Measurements from ENCODE around the gene FGFRL1. TPM values are rescaled to one million over a fixed set of nuclear protein-coding genes. Genes with fewer than 3 reads are reported as not detected.

Gene FGFRL1
- total RNA-seq, 1 experiment from 2014 or later: 26.1 TPM

DNA sequence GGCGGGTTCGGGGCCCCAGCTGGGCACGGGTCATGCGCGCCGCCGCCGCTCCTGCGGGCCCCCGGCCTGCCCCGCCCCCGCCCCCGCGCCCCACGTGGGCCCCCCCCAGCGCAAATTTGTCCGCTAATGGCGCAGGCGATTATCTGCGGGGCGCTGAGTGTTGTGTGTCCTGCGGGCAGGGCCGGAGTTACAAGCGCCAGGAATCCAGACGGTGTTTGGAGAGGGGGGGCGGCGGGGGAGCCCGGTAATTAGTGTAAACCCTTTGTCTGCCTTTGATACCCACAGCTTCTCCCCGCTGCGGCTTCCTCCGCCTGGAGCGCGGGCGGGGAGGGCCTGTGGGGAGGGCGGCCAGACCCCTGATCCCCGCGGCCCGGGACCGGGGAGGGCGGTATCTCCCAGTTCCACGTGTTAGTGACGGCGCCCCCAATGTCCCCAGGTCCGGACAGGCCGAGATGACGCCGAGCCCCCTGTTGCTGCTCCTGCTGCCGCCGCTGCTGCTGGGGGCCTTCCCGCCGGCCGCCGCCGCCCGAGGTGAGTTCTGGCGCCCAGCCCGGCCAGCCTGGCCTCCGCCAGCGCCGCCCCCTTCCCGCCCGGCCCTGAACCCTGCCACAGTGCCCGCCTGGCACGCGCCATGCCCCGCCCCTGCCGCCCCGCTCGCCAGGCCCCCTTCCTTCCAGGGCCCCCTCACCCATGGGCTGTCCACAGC, 761 bp downstream of the FGFRL1 start:
- Histone ChIP-seq H3K18ac (ENCODE audit: insufficient read length, low read depth, low read length) (peak overlapping the region; percentile 58), H2BK120ac (ENCODE audit: low read depth, low read length, poor library complexity, severe bottlenecking) (no peak overlapping the region), H3K4me2 (ENCODE audit: insufficient read depth, insufficient read length, low read length) (peak overlapping the region; percentile 34), H3K4me1 (ENCODE audit: insufficient read depth, low read length) (no peaks in the 10 kb centered on the region), H3K23ac (ENCODE audit: insufficient read length, low read depth, low read length) (no peak overlapping the region), H3K27me3 (ENCODE audit: insufficient read depth, low read length) (peaks cover 22% of the 10 kb centered on the region; the same call in 1 of the 2 replicates), H4K20me1 (ENCODE audit: control insufficient read depth, insufficient read depth, insufficient read length) (no peaks in the 10 kb centered on the region), H3K23me2 (ENCODE audit: insufficient read length, low read depth, low read length, poor library complexity, severe bottlenecking) (peaks cover 14% of the 10 kb centered on the region), H3T11ph (ENCODE audit: low read length) (no peak overlapping the region), H2BK5ac (ENCODE audit: insufficient read length, low read length) (no peak overlapping the region), H3K9me3 (ENCODE audit: control insufficient read depth, low read depth, low read length) (no peaks in the 10 kb centered on the region), H3K79me2 (ENCODE audit: insufficient read depth, low read length) (no peaks in the 10 kb centered on the region), H3K56ac (ENCODE audit: insufficient read length, low read depth, low read length) (no peak overlapping the region), H4K5ac (ENCODE audit: insufficient read length, low read depth, low read length) (no peak overlapping the region), H3K14ac (ENCODE audit: insufficient read depth, low read length) (0 out of 2 replicates have a peak overlapping the region, but pooled peaks have one; percentile 57), H4K91ac (ENCODE audit: insufficient read length, low read depth, low read length) (no peak overlapping the region), H3K4ac (ENCODE audit: low read depth, low read length) (no peak overlapping the region), H2BK12ac (ENCODE audit: insufficient read length, low read depth, low read length) (no peak overlapping the region), H3K27ac (ENCODE audit: insufficient read length, low read depth, low read length) (no peak overlapping the region), H2BK15ac (ENCODE audit: low read depth, low read length) (no peak overlapping the region), H2BK20ac (ENCODE audit: low read depth, low read length, poor library complexity, severe bottlenecking) (no peak overlapping the region), H3K9ac (ENCODE audit: extremely low read depth, insufficient read length, low read length) (no peak overlapping the region), H2AFZ (ENCODE audit: low read length) (no peak overlapping the region), H3K79me1 (ENCODE audit: insufficient read depth, low read depth, low read length, poor library complexity, severe bottlenecking) (no peaks in the 10 kb centered on the region), H2AK5ac (ENCODE audit: insufficient read length, low read length) (no peak overlapping the region), H4K8ac (replicated peaks; ENCODE audit: insufficient read length, low read depth, low read length) (no peak overlapping the region)
- peaks cover 11 to 12% of the 10 kb centered on the region in 2 experiments for H3K4me1 Mint-ChIP-seq
- no CpG with 5 or more reads among the region's 69 CpGs for WGBS (ENCODE audit: extremely low coverage, insufficient read length, low lambda C conversion rate)
- H3K9me3 Mint-ChIP-seq: peaks cover 0 to 4% of the 10 kb centered on the region in 2 experiments; a peak in 2 of 5 replicates
- no peak for DNase-seq
- peaks cover 0 to 4% (median 0%) of the 10 kb centered on the region in 3 experiments; a peak in 2 of 7 replicates for H3K36me3 Mint-ChIP-seq (ENCODE audit: insufficient read depth in 1 of 3, low read depth in 3 of 3)
- H3K4me3 Mint-ChIP-seq: peak overlapping the region; percentile 53 to 63; a peak in 3 of 5 replicates
- TF ChIP-seq, protein P1, sequence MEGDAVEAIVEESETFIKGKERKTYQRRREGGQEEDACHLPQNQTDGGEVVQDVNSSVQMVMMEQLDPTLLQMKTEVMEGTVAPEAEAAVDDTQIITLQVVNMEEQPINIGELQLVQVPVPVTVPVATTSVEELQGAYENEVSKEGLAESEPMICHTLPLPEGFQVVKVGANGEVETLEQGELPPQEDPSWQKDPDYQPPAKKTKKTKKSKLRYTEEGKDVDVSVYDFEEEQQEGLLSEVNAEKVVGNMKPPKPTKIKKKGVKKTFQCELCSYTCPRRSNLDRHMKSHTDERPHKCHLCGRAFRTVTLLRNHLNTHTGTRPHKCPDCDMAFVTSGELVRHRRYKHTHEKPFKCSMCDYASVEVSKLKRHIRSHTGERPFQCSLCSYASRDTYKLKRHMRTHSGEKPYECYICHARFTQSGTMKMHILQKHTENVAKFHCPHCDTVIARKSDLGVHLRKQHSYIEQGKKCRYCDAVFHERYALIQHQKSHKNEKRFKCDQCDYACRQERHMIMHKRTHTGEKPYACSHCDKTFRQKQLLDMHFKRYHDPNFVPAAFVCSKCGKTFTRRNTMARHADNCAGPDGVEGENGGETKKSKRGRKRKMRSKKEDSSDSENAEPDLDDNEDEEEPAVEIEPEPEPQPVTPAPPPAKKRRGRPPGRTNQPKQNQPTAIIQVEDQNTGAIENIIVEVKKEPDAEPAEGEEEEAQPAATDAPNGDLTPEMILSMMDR (conservative IDR thresholded peaks at IDR 0.05): no peak
- no peak overlapping the region; a peak in 1 of 7 replicates for H3K27ac Mint-ChIP-seq
- peaks cover 31% of the 10 kb centered on the region for H3K27me3 Mint-ChIP-seq (ENCODE audit: low read depth)

All from H9 (cell line).